D721Med (cell line): ENCODE data around the gene LRFN3.
"Not testable (repeated sequence)": the region's sequence is repeated elsewhere in the genome, so short reads cannot be mapped to it uniquely, and the experiment has no call there.

Experiments
- DNase-seq: peaks from one replicate; pipeline ENCODE4 v3.0.0; 2011; ENCODE audit warnings: low spot score; ENCODE audit not compliant: insufficient read length
- FAIRE-seq: peaks from 2 replicates; lab custom pipeline; 2011; peaks lifted over from hg19 to GRCh38; lab: Jason Lieb, UNC
- CTCF ChIP-seq: IDR thresholded peaks from 2 replicates; pipeline ENCODE4 v1.5.1; 2012; ENCODE audit warnings: mild to moderate bottlenecking, control low read depth; ENCODE audit not compliant: insufficient read depth; ENCODE audit errors: missing control alignments

The LRFN3 gene

DNA sequence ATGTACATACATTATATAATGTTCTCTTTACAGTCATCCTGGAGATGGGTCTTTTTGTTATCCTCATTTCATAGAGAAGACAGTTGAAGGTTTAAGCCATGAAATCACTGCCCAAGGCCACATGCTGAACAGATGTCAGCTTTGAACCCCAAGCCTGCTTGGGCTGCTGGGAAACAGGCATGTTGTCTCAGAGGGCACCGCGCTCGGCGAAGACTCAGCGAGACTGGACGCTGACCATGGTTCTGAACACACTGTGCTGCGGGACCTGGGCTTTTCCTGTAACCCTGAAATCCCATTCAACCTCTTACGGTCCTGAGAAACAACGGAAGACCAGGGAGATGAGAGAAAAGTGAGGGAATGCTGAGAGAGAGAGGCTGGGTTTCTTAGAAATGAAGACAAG is 27.3 kb downstream of the LRFN3 start:
- no peak for TF ChIP-seq CTCF
- no peak for DNase-seq
- FAIRE-seq, result no peak

DNA sequence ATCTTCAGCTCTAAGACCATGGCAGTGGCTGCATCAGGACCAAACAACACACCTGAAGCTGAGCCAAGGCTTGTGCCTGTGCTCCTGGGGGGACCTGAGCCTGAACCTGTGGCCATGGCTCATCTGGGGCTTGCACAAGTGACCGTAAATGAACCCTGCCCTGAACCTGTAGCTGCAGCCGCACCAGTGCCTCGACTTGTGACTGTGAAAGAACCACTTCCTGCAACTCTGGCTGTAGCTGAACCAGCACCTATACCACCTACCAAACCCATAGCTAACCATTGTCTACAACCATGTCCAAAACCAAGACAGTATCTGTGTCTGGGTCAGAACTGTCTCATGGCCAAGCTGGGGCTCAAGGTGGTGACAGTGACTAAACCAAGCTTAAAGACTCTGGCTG is 30.6 kb downstream of the LRFN3 start:
- FAIRE-seq, result no peak
- TF ChIP-seq CTCF, result no peak
- no peak for DNase-seq

GRCh38 chr19:35973487-35973886 is 37.3 kb downstream of the LRFN3 start:
- DNase-seq (no peak), FAIRE-seq (no peak)

DNA sequence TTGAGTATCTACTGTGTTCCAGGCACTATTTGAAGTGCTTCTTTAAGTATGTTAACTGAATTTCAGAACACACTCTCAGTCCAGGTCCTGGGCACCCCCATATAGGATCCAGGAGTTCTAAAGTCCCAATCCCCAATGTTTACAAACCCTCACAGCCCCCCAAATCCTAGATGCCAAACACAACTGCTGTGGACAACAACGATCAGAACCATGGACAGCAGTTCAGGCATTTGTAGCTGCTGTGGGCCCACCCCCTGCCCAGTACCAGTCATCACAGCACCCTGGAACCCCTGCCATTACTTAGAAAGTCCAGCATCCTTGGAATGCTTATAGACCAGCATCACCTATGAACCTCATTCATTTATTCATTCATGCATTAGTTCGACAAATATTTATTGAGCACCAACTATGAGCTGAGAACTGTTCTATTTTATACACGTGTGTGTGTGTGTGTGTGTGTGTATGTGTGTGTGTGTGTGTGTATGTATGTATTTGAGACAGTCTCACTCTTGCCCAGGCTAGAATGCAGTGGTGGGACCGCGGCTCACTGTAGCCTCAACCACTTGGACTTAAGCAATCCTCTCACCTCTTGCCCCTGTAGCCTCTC is 39.5 kb downstream of the LRFN3 start:
- no peak for FAIRE-seq
- no peak for DNase-seq
- no peak for TF ChIP-seq CTCF

More at GRCh38 chr19:35973487-35973886, 37.3 kb downstream of the LRFN3 start:
- TF ChIP-seq CTCF, result no peak

DNA sequence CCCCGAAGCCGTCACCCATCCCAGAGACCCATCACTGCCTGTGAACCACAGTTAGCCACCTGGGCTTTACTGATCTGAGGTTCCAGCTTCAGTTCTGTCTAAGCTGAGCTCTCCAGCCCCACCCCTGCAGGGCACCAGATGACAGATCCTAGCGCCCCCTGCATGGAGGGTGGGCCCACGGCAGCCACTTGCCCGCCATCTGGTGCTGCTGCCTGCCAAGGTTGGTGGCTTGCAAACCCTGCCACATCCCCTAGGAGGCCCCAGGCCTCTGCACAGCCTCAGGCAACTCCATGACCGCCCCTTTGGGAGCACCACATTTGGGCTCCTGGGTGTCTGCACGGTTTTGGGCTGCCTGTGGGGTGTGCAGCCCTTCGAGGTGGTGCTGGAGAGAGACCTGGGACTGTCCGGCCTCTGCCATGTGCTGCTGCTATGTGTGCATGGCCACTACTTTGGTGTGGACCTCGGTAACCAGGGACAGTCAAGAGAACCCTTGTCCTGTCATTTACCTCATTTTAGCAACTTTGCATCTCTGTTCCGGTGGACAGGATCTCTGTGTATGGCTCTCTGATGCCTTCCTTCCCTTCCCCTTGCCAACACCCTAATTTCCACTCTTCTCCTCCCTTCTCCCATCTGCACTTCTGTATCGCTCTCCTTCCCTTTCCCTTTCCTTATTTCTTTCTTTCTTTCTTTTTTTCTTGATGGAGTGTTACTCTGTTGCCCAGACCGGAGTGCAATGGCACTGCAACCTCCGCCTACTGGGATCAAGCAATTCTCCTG is 41.5 kb downstream of the LRFN3 start:
- DNase-seq (peak; percentile 46), FAIRE-seq (no peak)
- TF ChIP-seq CTCF, result peak; percentile 83

DNA sequence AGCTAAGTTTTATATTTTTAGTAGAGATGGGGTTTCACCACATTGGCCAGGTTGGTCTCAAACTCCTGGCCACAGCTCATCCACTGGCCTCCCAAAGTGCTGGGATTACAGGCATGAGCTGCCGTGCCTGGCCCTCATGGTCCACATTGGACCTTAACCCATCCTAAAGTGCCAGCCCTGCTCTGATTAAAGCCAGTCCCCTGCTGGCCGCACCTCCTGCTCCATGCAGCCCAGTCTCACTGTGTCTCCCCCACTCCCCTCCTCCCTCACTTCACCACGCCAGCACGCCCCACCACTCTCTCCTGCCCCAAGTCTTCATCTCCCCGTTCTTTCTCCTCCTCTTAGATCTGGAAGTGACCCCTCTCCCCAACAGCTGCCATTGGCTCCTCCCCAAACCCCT is 42.1 kb downstream of the LRFN3 start:
- no peak for FAIRE-seq
- no peak for TF ChIP-seq CTCF

GRCh38 chr19:35978832-35979365 is 42.7 kb downstream of the LRFN3 start:
- no peak for TF ChIP-seq CTCF
- no peak for FAIRE-seq

More for the DNA sequence above, 42.1 kb downstream of the LRFN3 start:
- no peak for DNase-seq

DNA sequence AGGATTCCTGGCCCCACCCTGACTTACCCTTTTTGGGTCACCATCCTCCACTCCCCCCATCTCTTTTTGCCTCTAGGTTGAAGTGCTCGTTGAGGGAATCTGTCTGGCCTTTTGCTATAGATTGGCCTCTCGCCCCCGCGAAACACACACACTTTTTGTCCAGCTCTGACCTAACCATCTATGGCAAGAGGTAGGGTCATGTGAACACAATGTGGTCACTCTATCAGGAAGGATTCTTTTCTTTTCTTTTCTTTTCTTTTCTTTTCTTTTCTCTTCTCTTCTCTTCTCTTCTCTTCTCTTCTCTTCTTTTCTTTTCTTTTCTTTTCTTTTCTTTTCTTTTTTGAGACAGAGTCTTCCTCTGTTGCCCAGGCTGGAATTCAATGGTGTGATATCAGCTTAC is 44.8 kb downstream of the LRFN3 start:
- not testable (repeated sequence) for FAIRE-seq, DNase-seq

More at GRCh38 chr19:35978832-35979365, 42.7 kb downstream of the LRFN3 start:
- no peak for DNase-seq
